ENCODE measurements around the gene PIK3C2B.

The PIK3C2B gene

DNA sequence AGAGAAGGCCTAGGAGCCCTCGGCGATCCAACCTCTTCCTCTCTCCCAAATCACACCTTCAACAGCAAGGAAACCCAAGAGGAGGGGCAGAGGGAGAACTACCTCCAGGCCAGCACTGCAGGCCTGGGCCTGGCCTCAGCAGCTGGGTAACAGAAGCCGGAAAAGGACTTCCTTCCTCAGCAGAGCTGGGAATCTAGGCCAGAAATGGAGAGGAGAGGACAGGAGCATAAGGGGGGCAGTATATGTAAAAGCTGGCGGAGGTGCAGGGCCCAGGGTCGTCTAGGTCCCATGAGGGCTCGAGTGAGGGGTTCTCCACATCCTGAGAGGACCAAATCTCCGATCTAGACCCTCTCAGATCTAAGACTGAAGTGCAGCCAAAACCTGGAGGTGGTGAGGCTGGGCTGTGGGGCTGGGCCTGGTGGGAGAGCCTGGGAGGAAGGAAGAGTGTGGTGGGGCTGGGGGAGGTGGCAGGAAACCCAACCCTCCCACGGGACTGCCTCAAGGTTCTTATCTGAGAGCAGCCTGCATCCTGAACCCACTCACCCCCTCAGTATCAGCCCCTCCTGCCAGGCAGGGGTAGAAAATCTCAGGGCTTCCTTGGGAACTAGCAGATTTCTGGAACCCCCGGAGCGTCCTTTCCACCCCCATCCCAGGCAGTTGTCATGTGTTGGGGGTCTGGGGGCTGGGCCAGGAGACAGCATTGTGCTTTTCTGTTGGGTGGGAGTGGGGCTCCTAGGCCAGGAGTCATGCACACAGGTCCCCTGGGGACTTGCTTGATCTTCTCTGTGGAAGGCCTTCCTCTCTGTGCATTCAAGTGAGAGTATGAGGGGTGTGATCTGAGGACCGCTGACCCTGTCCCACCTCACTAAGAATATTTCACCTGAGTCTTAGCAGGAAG, 33.0 kb downstream of the PIK3C2B start:
- DNase-seq = peak; percentile 11 to 34 (median 23)
- peaks cover 58% of the 10 kb centered on the region for H3K4me1 ChIP-seq (ENCODE audit: control insufficient read depth, insufficient read depth, low read length, poor library complexity, severe bottlenecking)
- no peaks in the 10 kb centered on the region for H3K27me3 ChIP-seq (replicated peaks; ENCODE audit: control insufficient read depth, insufficient read depth, low read length, poor library complexity, severe bottlenecking)
- peak overlapping the region; percentile 74 for H3K27ac ChIP-seq (ENCODE audit: insufficient read depth, low read length, poor library complexity, severe bottlenecking)
- H3K36me3 ChIP-seq (ENCODE audit: control insufficient read depth, insufficient read depth, low read length) = peaks cover 15% of the 10 kb centered on the region
- peak overlapping the region; percentile 10 for H3K4me3 ChIP-seq (ENCODE audit: insufficient read depth, low read depth, low read length, poor library complexity, severe bottlenecking)
- H3K9me3 ChIP-seq (ENCODE audit: control insufficient read depth, low read length) = no peaks in the 10 kb centered on the region

DNA sequence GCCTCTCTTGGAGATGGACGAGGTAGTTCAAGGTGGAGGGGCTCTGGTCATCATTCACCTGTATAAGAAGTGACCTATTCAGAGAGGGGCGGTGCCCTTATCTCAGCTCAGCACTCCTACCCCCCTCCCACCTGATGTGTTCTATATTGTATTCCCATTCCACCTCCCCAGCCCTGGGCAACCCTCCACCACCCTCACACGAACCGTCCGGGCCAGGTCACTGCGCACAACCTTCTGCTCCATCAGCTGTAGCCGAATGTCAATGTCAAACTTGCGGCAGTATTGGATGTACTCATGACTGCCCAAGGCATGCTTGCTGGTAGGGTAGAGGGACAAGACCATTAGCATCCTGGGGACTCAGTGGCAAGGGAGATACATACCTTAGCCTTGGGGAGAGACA, 34.3 kb downstream of the PIK3C2B start:
- peak overlapping the region; percentile 74 for H3K27ac ChIP-seq (ENCODE audit: insufficient read depth, low read length, poor library complexity, severe bottlenecking)
- no peak for DNase-seq
- peaks cover 58% of the 10 kb centered on the region for H3K4me1 ChIP-seq (ENCODE audit: control insufficient read depth, insufficient read depth, low read length, poor library complexity, severe bottlenecking)
- H3K4me3 ChIP-seq (ENCODE audit: insufficient read depth, low read depth, low read length, poor library complexity, severe bottlenecking) = no peak overlapping the region
- H3K9me3 ChIP-seq (ENCODE audit: control insufficient read depth, low read length) = no peaks in the 10 kb centered on the region
- peaks cover 26% of the 10 kb centered on the region for H3K36me3 ChIP-seq (ENCODE audit: control insufficient read depth, insufficient read depth, low read length)
- H3K27me3 ChIP-seq (replicated peaks; ENCODE audit: control insufficient read depth, insufficient read depth, low read length, poor library complexity, severe bottlenecking) = no peaks in the 10 kb centered on the region

DNA sequence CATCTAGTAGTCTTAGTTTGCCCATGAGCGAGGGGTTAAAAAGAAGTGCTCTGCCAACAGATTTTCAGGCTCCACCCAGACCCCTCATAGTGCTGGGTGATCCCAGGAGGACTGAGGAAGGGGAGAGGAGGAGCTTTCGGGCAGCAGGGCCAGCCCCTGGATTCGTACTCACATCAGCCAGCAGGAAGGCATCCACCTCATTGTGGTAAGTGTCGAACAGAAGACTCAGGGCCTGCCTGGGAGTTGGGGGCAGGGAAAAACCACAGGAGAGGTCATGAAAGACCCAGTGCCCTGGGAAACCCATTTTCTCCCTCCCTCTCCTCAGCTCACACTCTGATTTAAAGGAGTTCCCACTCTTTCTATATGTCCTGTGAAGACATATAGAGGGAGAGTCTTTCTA, 34.9 kb downstream of the PIK3C2B start:
- Histone ChIP-seq H3K4me3 (ENCODE audit: insufficient read depth, low read depth, low read length, poor library complexity, severe bottlenecking) (no peak overlapping the region), H3K9me3 (ENCODE audit: control insufficient read depth, low read length) (no peaks in the 10 kb centered on the region), H3K36me3 (ENCODE audit: control insufficient read depth, insufficient read depth, low read length) (peaks cover 32% of the 10 kb centered on the region), H3K4me1 (ENCODE audit: control insufficient read depth, insufficient read depth, low read length, poor library complexity, severe bottlenecking) (peaks cover 53% of the 10 kb centered on the region), H3K27ac (ENCODE audit: insufficient read depth, low read length, poor library complexity, severe bottlenecking) (no peak overlapping the region), H3K27me3 (replicated peaks; ENCODE audit: control insufficient read depth, insufficient read depth, low read length, poor library complexity, severe bottlenecking) (no peaks in the 10 kb centered on the region)
- no peak for DNase-seq

DNA sequence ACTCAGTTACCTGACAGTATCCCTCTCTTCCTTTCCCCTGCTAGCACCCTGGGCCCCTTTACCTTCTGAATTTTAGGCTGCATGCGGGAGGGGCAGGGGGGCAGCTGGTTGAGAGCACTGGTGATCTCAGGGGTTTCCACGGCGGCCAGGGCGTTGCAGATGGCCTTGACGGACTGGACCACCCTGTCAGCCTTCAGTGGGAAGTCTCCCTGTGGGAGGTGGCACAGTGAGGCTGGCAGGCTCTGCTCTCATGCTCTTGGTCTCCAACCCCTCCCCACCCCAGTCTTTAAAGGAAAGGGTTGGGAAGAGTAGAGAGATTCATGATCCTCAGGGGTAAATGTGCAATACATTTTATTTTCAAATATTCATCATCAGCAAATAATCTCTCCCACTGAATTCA, 36.9 kb downstream of the PIK3C2B start:
- H3K36me3 ChIP-seq (ENCODE audit: control insufficient read depth, insufficient read depth, low read length) = peaks cover 35% of the 10 kb centered on the region

DNA sequence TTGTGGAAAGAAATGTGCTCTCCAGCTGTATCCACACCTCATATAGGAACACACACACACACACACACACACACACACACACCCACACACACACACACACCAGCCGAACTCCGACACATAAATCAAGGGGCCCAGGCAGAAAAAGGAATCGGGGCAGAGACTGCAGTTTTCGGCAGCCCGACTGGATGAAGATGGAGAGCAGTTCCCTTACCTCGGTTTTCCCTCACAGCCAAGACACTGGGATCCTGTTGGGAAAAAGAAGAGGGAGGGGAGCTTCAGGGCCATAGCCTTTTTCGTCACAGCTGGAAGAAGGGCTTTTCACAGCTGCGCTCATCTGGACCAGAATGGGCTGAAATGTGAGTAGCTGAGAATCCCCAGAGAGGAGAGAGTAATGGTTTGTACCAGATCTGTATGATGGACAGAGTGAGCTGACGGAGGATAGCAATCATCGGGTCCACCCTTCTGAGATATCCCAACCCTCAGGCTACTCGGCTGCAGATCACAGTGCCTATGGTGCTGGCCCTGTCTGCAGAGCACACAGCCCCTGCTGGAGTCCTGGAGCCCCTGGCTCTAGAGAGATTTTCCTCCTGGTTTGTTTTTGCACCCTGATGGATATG, 37.7 kb downstream of the PIK3C2B start:
- no peak overlapping the region for H3K4me3 ChIP-seq (ENCODE audit: insufficient read depth, low read depth, low read length, poor library complexity, severe bottlenecking)
- no peaks in the 10 kb centered on the region for H3K9me3 ChIP-seq (ENCODE audit: control insufficient read depth, low read length)
- no peaks in the 10 kb centered on the region for H3K27me3 ChIP-seq (replicated peaks; ENCODE audit: control insufficient read depth, insufficient read depth, low read length, poor library complexity, severe bottlenecking)
- H3K4me1 ChIP-seq (ENCODE audit: control insufficient read depth, insufficient read depth, low read length, poor library complexity, severe bottlenecking) = peaks cover 45% of the 10 kb centered on the region
- no peak overlapping the region for H3K27ac ChIP-seq (ENCODE audit: insufficient read depth, low read length, poor library complexity, severe bottlenecking)
- H3K36me3 ChIP-seq (ENCODE audit: control insufficient read depth, insufficient read depth, low read length) = peaks cover 35% of the 10 kb centered on the region
- DNase-seq = no peak

More for the DNA sequence above, 36.9 kb downstream of the PIK3C2B start:
- no peak for DNase-seq
- Histone ChIP-seq H3K9me3 (ENCODE audit: control insufficient read depth, low read length) (no peaks in the 10 kb centered on the region), H3K27me3 (replicated peaks; ENCODE audit: control insufficient read depth, insufficient read depth, low read length, poor library complexity, severe bottlenecking) (no peaks in the 10 kb centered on the region), H3K4me1 (ENCODE audit: control insufficient read depth, insufficient read depth, low read length, poor library complexity, severe bottlenecking) (peaks cover 47% of the 10 kb centered on the region), H3K4me3 (ENCODE audit: insufficient read depth, low read depth, low read length, poor library complexity, severe bottlenecking) (no peak overlapping the region), H3K27ac (ENCODE audit: insufficient read depth, low read length, poor library complexity, severe bottlenecking) (no peak overlapping the region)

DNA sequence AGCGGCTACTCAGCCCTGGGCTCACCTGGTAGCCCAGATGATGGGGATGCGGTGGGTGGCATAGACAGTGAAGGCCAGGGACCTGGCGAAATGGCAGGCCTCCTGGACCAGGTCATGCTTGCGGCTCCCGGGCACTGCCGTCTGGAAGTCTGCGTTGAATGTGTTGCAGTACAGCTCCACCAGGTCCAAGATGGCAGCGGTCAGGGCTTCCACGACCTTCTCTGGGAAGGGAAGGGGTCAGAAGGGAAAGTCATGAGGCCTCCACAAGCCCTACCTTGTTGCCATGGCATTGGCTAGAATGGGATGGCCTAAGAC, 38.8 kb downstream of the PIK3C2B start:
- H3K27ac ChIP-seq (ENCODE audit: insufficient read depth, low read length, poor library complexity, severe bottlenecking) = peak overlapping the region; percentile 8
- H3K36me3 ChIP-seq (ENCODE audit: control insufficient read depth, insufficient read depth, low read length) = peaks cover 35% of the 10 kb centered on the region
- DNase-seq = no peak
- no peaks in the 10 kb centered on the region for H3K27me3 ChIP-seq (replicated peaks; ENCODE audit: control insufficient read depth, insufficient read depth, low read length, poor library complexity, severe bottlenecking)
- no peaks in the 10 kb centered on the region for H3K9me3 ChIP-seq (ENCODE audit: control insufficient read depth, low read length)
- peaks cover 38% of the 10 kb centered on the region for H3K4me1 ChIP-seq (ENCODE audit: control insufficient read depth, insufficient read depth, low read length, poor library complexity, severe bottlenecking)
- no peak overlapping the region for H3K4me3 ChIP-seq (ENCODE audit: insufficient read depth, low read depth, low read length, poor library complexity, severe bottlenecking)

DNA sequence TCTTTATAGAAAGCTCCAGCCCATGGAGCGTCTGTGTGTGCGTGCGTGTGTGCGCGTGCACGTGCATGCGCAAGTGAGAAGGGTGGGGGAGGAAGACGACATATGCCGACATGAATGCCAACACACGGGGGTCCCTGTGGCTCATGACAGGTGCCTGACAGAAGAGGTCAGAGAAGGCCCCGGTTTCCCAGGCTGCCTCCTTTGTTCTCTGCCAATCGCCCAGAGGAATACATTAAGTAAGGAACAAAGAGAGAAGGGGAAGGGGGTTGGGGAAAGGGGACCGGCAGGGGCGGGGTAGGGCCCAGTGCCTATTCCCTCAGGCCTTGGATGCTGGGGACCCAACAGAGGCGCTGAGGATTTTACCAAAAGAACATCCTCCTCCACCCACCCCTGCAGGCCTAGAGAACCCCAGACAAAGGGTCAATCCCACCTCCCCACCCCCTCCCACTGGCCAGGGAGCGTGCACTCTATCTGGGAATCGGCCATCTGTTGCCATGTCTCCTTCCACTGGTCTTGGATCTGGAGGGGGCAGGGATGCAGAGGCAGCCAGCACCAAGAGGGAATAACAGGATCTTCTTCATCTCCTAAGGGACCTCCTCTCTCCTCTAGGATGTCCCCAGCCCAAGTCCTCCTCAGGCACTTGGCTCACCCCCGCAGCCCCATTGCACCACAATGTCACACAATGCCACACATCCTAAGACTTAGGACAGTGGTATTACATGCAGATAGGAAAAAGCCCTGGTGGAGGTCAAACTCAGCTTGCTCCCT, 39.4 kb downstream of the PIK3C2B start:
- H3K4me3 ChIP-seq (ENCODE audit: insufficient read depth, low read depth, low read length, poor library complexity, severe bottlenecking) = no peak overlapping the region
- no peaks in the 10 kb centered on the region for H3K9me3 ChIP-seq (ENCODE audit: control insufficient read depth, low read length)
- H3K4me1 ChIP-seq (ENCODE audit: control insufficient read depth, insufficient read depth, low read length, poor library complexity, severe bottlenecking) = peaks cover 39% of the 10 kb centered on the region
- no peaks in the 10 kb centered on the region for H3K27me3 ChIP-seq (replicated peaks; ENCODE audit: control insufficient read depth, insufficient read depth, low read length, poor library complexity, severe bottlenecking)
- no peak for DNase-seq
- peak overlapping the region; percentile 8 for H3K27ac ChIP-seq (ENCODE audit: insufficient read depth, low read length, poor library complexity, severe bottlenecking)
- peaks cover 37% of the 10 kb centered on the region for H3K36me3 ChIP-seq (ENCODE audit: control insufficient read depth, insufficient read depth, low read length)

DNA sequence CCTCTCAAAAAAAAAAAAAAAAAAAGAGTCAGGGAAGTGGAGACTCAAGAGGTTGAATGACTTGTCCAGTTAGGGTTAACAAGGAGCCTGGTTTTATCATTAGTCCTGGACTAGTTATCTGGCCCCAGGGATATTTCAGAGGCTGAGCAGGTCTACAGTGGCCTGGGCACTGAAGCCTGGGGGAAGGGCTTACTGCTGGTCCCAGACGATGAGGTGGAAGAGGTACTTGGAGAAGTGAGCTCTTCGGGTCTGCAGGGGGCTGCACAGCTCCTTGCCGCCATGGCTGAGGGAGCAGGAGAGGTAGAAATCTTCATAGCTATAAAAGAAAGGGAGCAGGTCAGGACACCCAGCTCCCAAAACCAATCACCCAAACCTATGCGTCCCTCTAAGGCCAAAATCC, 40.1 kb downstream of the PIK3C2B start:
- H3K4me1 ChIP-seq (ENCODE audit: control insufficient read depth, insufficient read depth, low read length, poor library complexity, severe bottlenecking) = peaks cover 32% of the 10 kb centered on the region
- peak overlapping the region; percentile 18 for H3K27ac ChIP-seq (ENCODE audit: insufficient read depth, low read length, poor library complexity, severe bottlenecking)
- H3K9me3 ChIP-seq (ENCODE audit: control insufficient read depth, low read length) = no peaks in the 10 kb centered on the region
- H3K27me3 ChIP-seq (replicated peaks; ENCODE audit: control insufficient read depth, insufficient read depth, low read length, poor library complexity, severe bottlenecking) = no peaks in the 10 kb centered on the region
- peaks cover 41% of the 10 kb centered on the region for H3K36me3 ChIP-seq (ENCODE audit: control insufficient read depth, insufficient read depth, low read length)
- no peak for DNase-seq
- H3K4me3 ChIP-seq (ENCODE audit: insufficient read depth, low read depth, low read length, poor library complexity, severe bottlenecking) = no peak overlapping the region

DNA sequence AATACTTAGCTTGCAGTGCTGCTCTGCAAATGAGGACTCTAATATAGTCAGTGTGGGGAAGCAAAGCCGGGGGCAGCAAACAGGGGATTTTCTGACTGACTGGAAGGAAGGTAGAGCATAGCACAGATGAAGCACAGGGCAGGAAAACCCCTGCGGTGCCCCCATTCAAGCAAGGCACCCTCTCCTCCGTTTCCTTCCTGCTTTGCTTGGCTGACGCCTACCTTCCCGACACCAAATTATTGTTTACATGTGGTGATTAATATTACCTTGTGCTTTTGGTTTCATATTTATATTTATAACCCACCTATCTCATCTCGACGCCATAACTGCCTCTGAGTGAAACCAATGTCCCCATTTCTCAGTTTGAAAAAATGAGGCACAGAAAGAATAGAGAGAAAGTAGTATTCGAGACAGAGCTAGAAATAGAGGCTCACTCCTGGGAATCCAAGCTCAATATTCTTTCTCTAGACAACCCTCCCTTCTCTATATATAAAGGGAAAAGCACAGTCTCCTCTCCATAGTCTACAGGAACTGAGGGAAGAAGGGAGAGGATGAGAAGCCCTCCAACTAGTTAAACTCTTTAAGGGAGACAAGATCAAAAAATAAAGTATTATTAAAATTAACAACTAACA, 41.3 kb downstream of the PIK3C2B start:
- peak; percentile 66 to 80 (median 77) for DNase-seq
- Histone ChIP-seq H3K9me3 (ENCODE audit: control insufficient read depth, low read length) (no peaks in the 10 kb centered on the region), H3K27me3 (replicated peaks; ENCODE audit: control insufficient read depth, insufficient read depth, low read length, poor library complexity, severe bottlenecking) (no peaks in the 10 kb centered on the region), H3K36me3 (ENCODE audit: control insufficient read depth, insufficient read depth, low read length) (peaks cover 39% of the 10 kb centered on the region), H3K27ac (ENCODE audit: insufficient read depth, low read length, poor library complexity, severe bottlenecking) (peak overlapping the region; percentile 85), H3K4me3 (ENCODE audit: insufficient read depth, low read depth, low read length, poor library complexity, severe bottlenecking) (peak overlapping the region; percentile 22), H3K4me1 (ENCODE audit: control insufficient read depth, insufficient read depth, low read length, poor library complexity, severe bottlenecking) (peaks cover 33% of the 10 kb centered on the region)

Data from effector memory CD4-positive, alpha-beta T cell (primary cell).